ENCODE data around the gene SYNM.

SYNM gene

GRCh38 chr15:99121691-99122410 is 17.0 kb downstream of the SYNM start:
- H4K20me1 ChIP-seq (ENCODE audit: insufficient read depth), result no peaks in the 10 kb centered on the region
- TF ChIP-seq, protein P1, sequence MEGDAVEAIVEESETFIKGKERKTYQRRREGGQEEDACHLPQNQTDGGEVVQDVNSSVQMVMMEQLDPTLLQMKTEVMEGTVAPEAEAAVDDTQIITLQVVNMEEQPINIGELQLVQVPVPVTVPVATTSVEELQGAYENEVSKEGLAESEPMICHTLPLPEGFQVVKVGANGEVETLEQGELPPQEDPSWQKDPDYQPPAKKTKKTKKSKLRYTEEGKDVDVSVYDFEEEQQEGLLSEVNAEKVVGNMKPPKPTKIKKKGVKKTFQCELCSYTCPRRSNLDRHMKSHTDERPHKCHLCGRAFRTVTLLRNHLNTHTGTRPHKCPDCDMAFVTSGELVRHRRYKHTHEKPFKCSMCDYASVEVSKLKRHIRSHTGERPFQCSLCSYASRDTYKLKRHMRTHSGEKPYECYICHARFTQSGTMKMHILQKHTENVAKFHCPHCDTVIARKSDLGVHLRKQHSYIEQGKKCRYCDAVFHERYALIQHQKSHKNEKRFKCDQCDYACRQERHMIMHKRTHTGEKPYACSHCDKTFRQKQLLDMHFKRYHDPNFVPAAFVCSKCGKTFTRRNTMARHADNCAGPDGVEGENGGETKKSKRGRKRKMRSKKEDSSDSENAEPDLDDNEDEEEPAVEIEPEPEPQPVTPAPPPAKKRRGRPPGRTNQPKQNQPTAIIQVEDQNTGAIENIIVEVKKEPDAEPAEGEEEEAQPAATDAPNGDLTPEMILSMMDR (conservative IDR thresholded peaks at IDR 0.05; ENCODE audit: low read depth, low read length), result no peak
- no peaks in the 10 kb centered on the region for H3K27me3 ChIP-seq (ENCODE audit: insufficient read depth, low read depth)
- H2AFZ ChIP-seq (ENCODE audit: low read depth), result no peak overlapping the region
- H3K4me3 ChIP-seq (IDR thresholded peaks at IDR 0.05; ENCODE audit: insufficient read depth, low read depth, low read length), result no peak overlapping the region
- no peak overlapping the region for H3K27ac ChIP-seq
- H3K9ac ChIP-seq, result no peak overlapping the region
- no peaks in the 10 kb centered on the region for H3K79me2 ChIP-seq (ENCODE audit: insufficient read depth, low read depth)
- H3K36me3 ChIP-seq (ENCODE audit: insufficient read depth), result no peaks in the 10 kb centered on the region
- H3K4me2 ChIP-seq, result no peak overlapping the region
- H3K4me1 ChIP-seq (ENCODE audit: low read depth, poor library complexity, severe bottlenecking), result peaks cover 24% of the 10 kb centered on the region

DNA sequence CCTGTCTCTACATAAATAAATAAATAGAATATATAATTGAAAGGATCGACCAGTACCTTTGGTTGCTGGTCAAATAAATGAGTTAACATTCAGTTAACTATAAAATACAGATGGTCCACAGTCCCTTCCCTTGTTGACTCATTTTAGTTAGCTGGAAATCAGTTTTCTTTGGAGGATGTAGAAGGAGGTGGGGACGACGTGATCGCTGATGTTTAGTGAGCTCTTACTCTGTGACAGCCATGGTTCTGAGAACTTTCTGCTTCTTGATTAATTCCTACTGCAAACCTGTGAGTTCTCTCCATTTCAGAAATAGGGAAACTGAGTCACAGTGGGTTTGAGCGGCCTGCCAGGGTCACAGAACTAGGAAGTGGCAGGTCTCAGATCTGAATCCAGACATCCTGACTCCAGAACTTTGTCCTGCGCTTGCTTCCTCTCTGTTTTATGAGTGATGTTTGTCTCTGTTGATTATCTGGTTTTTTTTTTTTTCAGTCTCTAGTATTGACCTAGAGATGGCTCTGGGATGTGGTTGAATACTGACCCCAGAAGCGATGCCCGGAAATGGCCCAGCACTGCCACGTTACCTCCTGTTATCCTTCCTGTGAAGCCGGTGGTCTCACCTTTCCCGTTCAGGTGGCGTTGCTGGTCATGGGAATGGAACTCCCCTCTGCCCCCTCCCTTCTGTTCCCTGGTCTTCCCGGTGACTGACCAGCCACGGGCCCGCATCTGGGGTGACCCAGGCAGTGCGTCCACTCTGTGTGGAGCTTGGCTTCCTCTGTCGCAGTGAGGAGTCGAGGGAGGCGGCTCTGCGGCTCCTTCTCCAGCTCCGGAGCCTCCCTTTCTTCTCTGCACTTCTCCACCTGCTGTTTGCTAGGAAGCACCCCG is 18.2 kb downstream of the SYNM start:
- peak overlapping the region; percentile 25; the same call in 1 of the 2 replicates for H2AFZ ChIP-seq (ENCODE audit: low read depth)
- no peak overlapping the region for H3K4me3 ChIP-seq (IDR thresholded peaks at IDR 0.05; ENCODE audit: insufficient read depth, low read depth, low read length)
- no peaks in the 10 kb centered on the region for H3K27me3 ChIP-seq (ENCODE audit: insufficient read depth, low read depth)
- H3K9ac ChIP-seq, result peak overlapping the region; percentile 44; the same call in 1 of the 2 replicates
- H3K4me1 ChIP-seq (ENCODE audit: low read depth, poor library complexity, severe bottlenecking), result peaks cover 24% of the 10 kb centered on the region
- peak overlapping the region; percentile 88 for H3K4me2 ChIP-seq
- H3K79me2 ChIP-seq (ENCODE audit: insufficient read depth, low read depth), result no peaks in the 10 kb centered on the region
- TF ChIP-seq, protein P1 (conservative IDR thresholded peaks at IDR 0.05; ENCODE audit: low read depth, low read length), result no peak
- peak overlapping the region; percentile 50 for H3K27ac ChIP-seq
- no peaks in the 10 kb centered on the region for H4K20me1 ChIP-seq (ENCODE audit: insufficient read depth)
- no peaks in the 10 kb centered on the region for H3K36me3 ChIP-seq (ENCODE audit: insufficient read depth)

- Histone ChIP-seq H3K4me1 (ENCODE audit: low read depth, poor library complexity, severe bottlenecking) (peaks cover 24% of the 10 kb centered on the region), H3K36me3 (ENCODE audit: insufficient read depth) (no peaks in the 10 kb centered on the region), H3K9ac (peak overlapping the region; percentile 44; the same call in 1 of the 2 replicates), H3K79me2 (ENCODE audit: insufficient read depth, low read depth) (no peaks in the 10 kb centered on the region), H3K27ac (peak overlapping the region; percentile 50), H4K20me1 (ENCODE audit: insufficient read depth) (no peaks in the 10 kb centered on the region), H3K4me3 (IDR thresholded peaks at IDR 0.05; ENCODE audit: insufficient read depth, low read depth, low read length) (no peak overlapping the region), H3K4me2 (peak overlapping the region; percentile 88), H2AFZ (ENCODE audit: low read depth) (peak overlapping the region; percentile 25), H3K27me3 (ENCODE audit: insufficient read depth, low read depth) (no peaks in the 10 kb centered on the region)
- TF ChIP-seq, protein P1 (conservative IDR thresholded peaks at IDR 0.05; ENCODE audit: low read depth, low read length), result no peak
Measured at GRCh38 chr15:99123713-99124451, 19.0 kb downstream of the SYNM start.

DNA sequence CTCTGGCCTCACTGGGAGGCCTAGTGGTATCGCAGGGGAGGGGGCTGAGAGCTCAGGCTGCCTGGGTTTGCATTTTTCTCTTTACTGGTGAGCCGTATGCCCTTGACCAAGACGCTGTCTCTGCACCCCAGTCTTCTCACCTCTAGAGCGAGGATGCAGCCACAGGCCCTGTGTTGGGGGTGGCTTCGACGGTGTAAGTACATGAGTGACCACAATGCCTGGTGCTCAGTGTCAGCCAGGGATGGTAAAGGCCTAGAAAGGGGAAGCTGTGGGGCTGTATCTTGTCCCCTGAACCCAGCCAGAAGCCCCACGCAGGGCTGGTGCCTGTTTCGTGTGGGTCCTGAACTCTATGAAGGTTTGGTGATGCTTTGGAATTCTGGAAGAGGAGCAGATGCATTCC is 19.8 kb downstream of the SYNM start:
- no peaks in the 10 kb centered on the region for H3K27me3 ChIP-seq (ENCODE audit: insufficient read depth, low read depth)
- no peak overlapping the region for H3K4me3 ChIP-seq (IDR thresholded peaks at IDR 0.05; ENCODE audit: insufficient read depth, low read depth, low read length)
- H4K20me1 ChIP-seq (ENCODE audit: insufficient read depth), result no peaks in the 10 kb centered on the region
- TF ChIP-seq, protein P1 (conservative IDR thresholded peaks at IDR 0.05; ENCODE audit: low read depth, low read length), result no peak
- peak overlapping the region; percentile 50; the same call in 1 of the 2 replicates for H3K27ac ChIP-seq
- peak overlapping the region; percentile 88 for H3K4me2 ChIP-seq
- H3K79me2 ChIP-seq (ENCODE audit: insufficient read depth, low read depth), result no peaks in the 10 kb centered on the region
- no peaks in the 10 kb centered on the region for H3K36me3 ChIP-seq (ENCODE audit: insufficient read depth)
- H3K4me1 ChIP-seq (ENCODE audit: low read depth, poor library complexity, severe bottlenecking), result peaks cover 24% of the 10 kb centered on the region
- H2AFZ ChIP-seq (ENCODE audit: low read depth), result no peak overlapping the region
- H3K9ac ChIP-seq, result no peak overlapping the region
